ENCODE data around the gene ACOT13. TPM values are rescaled to one million over a fixed set of nuclear protein-coding genes. Genes with fewer than 3 reads are reported as not detected.

The ACOT13 gene
- total RNA-seq, 3 donors from 2014 or later (not counting 1 experiment from before 2014, with no cell fraction given), result 3.2 to 4.3 (median 4.2) TPM

- intact Hi-C loops (cut with micrococcal nuclease), result no loop called here
- WGBS (ENCODE audit: insufficient coverage), result 83% methylated on average over 5 of the region's 5 CpGs
Measured at GRCh38 chr6:24742216-24742738, 75.4 kb downstream of the ACOT13 start.

GRCh38 chr6:24743265-24743943 is 76.5 kb downstream of the ACOT13 start:
- Histone ChIP-seq H3K27ac (ENCODE audit: low read length) (peak overlapping the region; percentile 24), H3K9me3 (ENCODE audit: control insufficient read depth, insufficient read depth, low read length) (no peaks in the 10 kb centered on the region), H3K4me1 (ENCODE audit: control insufficient read depth, insufficient read depth, low read length) (no peaks in the 10 kb centered on the region), H3K36me3 (ENCODE audit: control insufficient read depth, insufficient read depth, low read length) (no peaks in the 10 kb centered on the region), H3K4me3 (ENCODE audit: low read length) (no peak overlapping the region), H3K27me3 (ENCODE audit: control insufficient read depth, insufficient read depth, low read length) (no peaks in the 10 kb centered on the region)
- Mint-ChIP-seq H3K36me3 (no peaks in the 10 kb centered on the region), H3K27me3 (ENCODE audit: low read depth in 2 of 2) (peaks cover 7 to 12% of the 10 kb centered on the region in 2 donors), H3K27ac (no peak overlapping the region), H3K4me3 (no peak overlapping the region), H3K4me1 (no peaks in the 10 kb centered on the region), H3K9me3 (no peaks in the 10 kb centered on the region)
- no peak for TF ChIP-seq CTCF (IDR thresholded peaks at IDR 0.05)
- intact Hi-C loops (cut with micrococcal nuclease), result no loop called here
- WGBS (ENCODE audit: insufficient coverage), result 61% methylated on average over 2 of the region's 2 CpGs
- ATAC-seq, result peak in 2 of 3 donors; percentile 29 to 53
- DNase-seq, result peak in 1 of 2 donors; percentile 10

More at GRCh38 chr6:24742216-24742738, 75.4 kb downstream of the ACOT13 start:
- no peak for ATAC-seq
- H3K4me3 Mint-ChIP-seq, result no peak overlapping the region
- no peak for TF ChIP-seq CTCF (IDR thresholded peaks at IDR 0.05)
- no peaks in the 10 kb centered on the region for H3K9me3 Mint-ChIP-seq
- Histone ChIP-seq H3K4me1 (ENCODE audit: control insufficient read depth, insufficient read depth, low read length) (no peaks in the 10 kb centered on the region), H3K27ac (ENCODE audit: low read length) (no peak overlapping the region), H3K4me3 (ENCODE audit: low read length) (no peak overlapping the region), H3K27me3 (ENCODE audit: control insufficient read depth, insufficient read depth, low read length) (no peaks in the 10 kb centered on the region), H3K36me3 (ENCODE audit: control insufficient read depth, insufficient read depth, low read length) (no peaks in the 10 kb centered on the region), H3K9me3 (ENCODE audit: control insufficient read depth, insufficient read depth, low read length) (no peaks in the 10 kb centered on the region)
- DNase-seq, result no peak
- H3K4me1 Mint-ChIP-seq, result no peaks in the 10 kb centered on the region
- H3K36me3 Mint-ChIP-seq, result no peaks in the 10 kb centered on the region
- H3K27me3 Mint-ChIP-seq (ENCODE audit: low read depth in 2 of 2), result peaks cover 7 to 12% of the 10 kb centered on the region in 2 donors
- H3K27ac Mint-ChIP-seq, result no peak overlapping the region

DNA sequence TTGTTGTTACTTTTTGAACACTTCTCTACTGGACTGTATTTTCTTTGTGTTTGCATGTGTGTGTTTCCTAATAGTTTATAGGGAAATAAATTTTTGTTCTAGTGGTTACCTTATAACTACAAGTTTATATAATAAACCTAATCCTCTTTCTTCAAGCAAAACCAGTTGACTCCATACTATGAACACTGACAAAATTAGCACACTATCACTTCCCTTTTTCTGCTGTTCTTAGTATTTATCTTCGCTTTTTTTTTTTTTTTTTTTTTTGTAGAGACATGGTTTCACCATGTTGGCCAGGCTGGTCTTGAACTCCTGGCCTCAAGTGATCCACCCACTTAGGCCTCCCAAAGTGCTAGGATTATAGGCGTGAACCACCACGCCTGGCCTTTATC is 77.1 kb downstream of the ACOT13 start:
- Mint-ChIP-seq H3K9me3 (no peaks in the 10 kb centered on the region), H3K27ac (no peak overlapping the region), H3K4me1 (no peaks in the 10 kb centered on the region), H3K36me3 (no peaks in the 10 kb centered on the region), H3K27me3 (ENCODE audit: low read depth in 2 of 2) (peaks cover 9 to 16% of the 10 kb centered on the region in 2 donors), H3K4me3 (no peak overlapping the region)
- Histone ChIP-seq H3K4me1 (ENCODE audit: control insufficient read depth, insufficient read depth, low read length) (peaks cover under 1% of the 10 kb centered on the region), H3K27ac (ENCODE audit: low read length) (no peak overlapping the region), H3K9me3 (ENCODE audit: control insufficient read depth, insufficient read depth, low read length) (no peaks in the 10 kb centered on the region), H3K27me3 (ENCODE audit: control insufficient read depth, insufficient read depth, low read length) (no peaks in the 10 kb centered on the region), H3K4me3 (ENCODE audit: low read length) (no peak overlapping the region), H3K36me3 (ENCODE audit: control insufficient read depth, insufficient read depth, low read length) (no peaks in the 10 kb centered on the region)
- intact Hi-C loops (cut with micrococcal nuclease), result no loop called here
- WGBS (ENCODE audit: insufficient coverage), result 74% methylated on average over 3 of the region's 3 CpGs
- TF ChIP-seq CTCF (IDR thresholded peaks at IDR 0.05), result no peak
- no peak for ATAC-seq
- DNase-seq, result no peak

Data from natural killer cell (primary cell).